Psoas muscle (tissue), 8 donors: ENCODE data around the gene CHRM4. TPM values are rescaled to one million over a fixed set of nuclear protein-coding genes. Genes with fewer than 3 reads are reported as not detected.

Source experiments
- ATAC-seq, 4 donors: fragments of 200-7000 bp; cut with Tn5 transposase; one replicate each; pipeline ENCODE4 v1.9.1; 2020; ENCODE audit warnings: moderate library complexity in 3 of 4, mild to moderate bottlenecking in 2 of 4
- DNase-seq, 2 donors: peaks; one replicate each; pipeline ENCODE4 v3.0.0-alpha.2; 2020
- H3K27ac ChIP-seq: fragments of 200-600 bp; one replicate; pipeline ENCODE4 v1.8.0; 2022
- H3K27me3 ChIP-seq, 3 donors: fragments of 200-600 bp in 1 of 3; one replicate each; pipeline versions ENCODE4 v1.6.1 to v1.8.0; 2013 to 2022; ENCODE audit warnings: low read length in 2 of 3, mild to moderate bottlenecking in 2 of 3, moderate library complexity in 1 of 3; ENCODE audit not compliant: insufficient read depth in 3 of 3
- H3K36me3 ChIP-seq, 2 donors: fragments of 200-600 bp in 1 of 2; one replicate each; pipeline versions ENCODE4 v1.6.1 to v1.8.0; 2013 to 2022; ENCODE audit warnings: low read depth in 1 of 2, mild to moderate bottlenecking in 1 of 2, moderate library complexity in 1 of 2; ENCODE audit not compliant: insufficient read depth in 1 of 2
- H3K4me1 ChIP-seq: fragments of 200-600 bp; one replicate; pipeline ENCODE4 v1.8.0; 2022
- H3K4me3 ChIP-seq: fragments of 200-600 bp; one replicate; pipeline ENCODE4 v1.8.0; 2022; ENCODE audit warnings: mild to moderate bottlenecking
- H3K9me3 ChIP-seq: fragments of 200-600 bp; one replicate; pipeline ENCODE4 v1.8.0; 2022
- WGBS, 3 donors: extraction: QIAGEN DNeasy Blood & Tissue Kit; methylation state at CpG; one replicate each; pipeline versions ENCODE4 v1.1.6 to v1.1.7; 2013; 5-methylcytosine and 5-hydroxymethylcytosine counted together
- intact Hi-C, 2 donors: fragments of 100-400 bp; cut with DNase I; formaldehyde crosslinking; loops; one replicate each; pipeline versions ENCODE4 v1.11.0 to v1.14.2; 2022
- polyA plus RNA-seq, 3 donors: library from polyadenylated mRNA; stranded (reverse); fragments of 200-250 nt; gene quantifications; one replicate each; pipeline ENCODE4 v1.2.3, GENCODE V29; 2013
- total RNA-seq, 4 donors: library from RNA; stranded (reverse); fragmentation: NEBNext Ultra II Directional in 2 of 4; extraction: Animal tissue kit (Norgen Biotek cat#: 25700) in 2 of 4; gene quantifications; one replicate each; pipeline versions ENCODE4 v1.2.1 to v1.2.4, GENCODE V29; 2021 to 2023
- TF ChIP-seq, protein P1 (sequence below): fragments of 200-600 bp; IDR thresholded peaks from one replicate; pipeline ENCODE4 v1.8.0; 2022; ENCODE audit warnings: antibody characterized with exemption
- donor health status: healthy with polysubstance abuse.
- donor health status: DM: no; HTN: no; CAD: no; lungs with moderate emphysema.
- donor health status: Bipolar disorder and iron deficiency.
- donor health status: healthy.
- donor health status: DM: yes; HTN: yes; CAD: no.
- donor health status: DM: no; HTN: no; CAD: no.
- donor health status: DM: no; HTN: no; CAD: no.
- donor health status: DM: yes; HTN: yes; CAD: no.

Gene CHRM4
- total and polyA plus RNA-seq, 7 donors, result not detected

GRCh38 chr11:46392421-46393230, 1.1 kb upstream of the CHRM4 start:
- WGBS, 3 donors, result 1 to 3% (median 2%) methylated on average over 55 to 71 of the region's 71 CpGs
- peak; percentile 88 to 93 (median 92) for ATAC-seq
- peaks cover 0 to 20% of the 10 kb centered on the region in 2 donors for H3K36me3 ChIP-seq
- DNase-seq, result peak; percentile 89 to 93
- peak overlapping the region; percentile 56 for H3K4me3 ChIP-seq
- intact Hi-C loops, result loop anchor here (5.0 to 10.0 kb wide), 2 partner anchors 222 to 225 kb away; partner anchors contain the start of genes ATG13 (in 2 of the 2) and HARBI1 (in 2 of the 2)
- TF ChIP-seq, protein P1, sequence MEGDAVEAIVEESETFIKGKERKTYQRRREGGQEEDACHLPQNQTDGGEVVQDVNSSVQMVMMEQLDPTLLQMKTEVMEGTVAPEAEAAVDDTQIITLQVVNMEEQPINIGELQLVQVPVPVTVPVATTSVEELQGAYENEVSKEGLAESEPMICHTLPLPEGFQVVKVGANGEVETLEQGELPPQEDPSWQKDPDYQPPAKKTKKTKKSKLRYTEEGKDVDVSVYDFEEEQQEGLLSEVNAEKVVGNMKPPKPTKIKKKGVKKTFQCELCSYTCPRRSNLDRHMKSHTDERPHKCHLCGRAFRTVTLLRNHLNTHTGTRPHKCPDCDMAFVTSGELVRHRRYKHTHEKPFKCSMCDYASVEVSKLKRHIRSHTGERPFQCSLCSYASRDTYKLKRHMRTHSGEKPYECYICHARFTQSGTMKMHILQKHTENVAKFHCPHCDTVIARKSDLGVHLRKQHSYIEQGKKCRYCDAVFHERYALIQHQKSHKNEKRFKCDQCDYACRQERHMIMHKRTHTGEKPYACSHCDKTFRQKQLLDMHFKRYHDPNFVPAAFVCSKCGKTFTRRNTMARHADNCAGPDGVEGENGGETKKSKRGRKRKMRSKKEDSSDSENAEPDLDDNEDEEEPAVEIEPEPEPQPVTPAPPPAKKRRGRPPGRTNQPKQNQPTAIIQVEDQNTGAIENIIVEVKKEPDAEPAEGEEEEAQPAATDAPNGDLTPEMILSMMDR, result no peak
- H3K27me3 ChIP-seq, result peaks cover 0 to 43% (median 14%) of the 10 kb centered on the region in 3 donors
- H3K27ac ChIP-seq, result no peak overlapping the region
- no peaks in the 10 kb centered on the region for H3K9me3 ChIP-seq
- H3K4me1 ChIP-seq, result peaks cover 21% of the 10 kb centered on the region

- TF ChIP-seq, protein P1, result no peak
- no peaks in the 10 kb centered on the region for H3K9me3 ChIP-seq
- peaks cover 0 to 6% of the 10 kb centered on the region in 2 donors for H3K36me3 ChIP-seq
- H3K4me3 ChIP-seq, result peak overlapping the region; percentile 56
- intact Hi-C loops, result loop anchor here (5.0 to 10.0 kb wide), 2 partner anchors 224 to 226 kb away; partner anchors contain the start of genes ATG13 (in 2 of the 2) and HARBI1 (in 2 of the 2)
- peaks cover 21% of the 10 kb centered on the region for H3K4me1 ChIP-seq
- peaks cover 0 to 55% (median 14%) of the 10 kb centered on the region in 3 donors for H3K27me3 ChIP-seq
- H3K27ac ChIP-seq, result no peak overlapping the region
- WGBS, 3 donors, result 1 to 3% (median 2%) methylated on average over 8 to 31 of the region's 31 CpGs
- ATAC-seq (no peak), DNase-seq (no peak)
These were observed 394 bp downstream of the CHRM4 start for GRCh38 chr11:46391186-46391577.

- Histone ChIP-seq H3K4me1 (peaks cover 21% of the 10 kb centered on the region), H3K27ac (no peak overlapping the region), H3K27me3 (peaks cover 0 to 55% (median 14%) of the 10 kb centered on the region in 3 donors), H3K36me3 (no peaks in the 10 kb centered on the region), H3K4me3 (no peak overlapping the region), H3K9me3 (no peaks in the 10 kb centered on the region)
- intact Hi-C loops, result loop anchor here (5.0 to 10.0 kb wide), 2 partner anchors 224 to 227 kb away; partner anchors contain the start of genes ATG13 (in 2 of the 2) and HARBI1 (in 2 of the 2)
- TF ChIP-seq, protein P1, result no peak
- DNase-seq (no peak), ATAC-seq (no peak)
- 6 to 7% (median 7%) methylated on average over 42 to 49 of the region's 49 CpGs for WGBS, 3 donors
These were observed 1.0 kb downstream of the CHRM4 start for GRCh38 chr11:46390331-46391171.

DNA sequence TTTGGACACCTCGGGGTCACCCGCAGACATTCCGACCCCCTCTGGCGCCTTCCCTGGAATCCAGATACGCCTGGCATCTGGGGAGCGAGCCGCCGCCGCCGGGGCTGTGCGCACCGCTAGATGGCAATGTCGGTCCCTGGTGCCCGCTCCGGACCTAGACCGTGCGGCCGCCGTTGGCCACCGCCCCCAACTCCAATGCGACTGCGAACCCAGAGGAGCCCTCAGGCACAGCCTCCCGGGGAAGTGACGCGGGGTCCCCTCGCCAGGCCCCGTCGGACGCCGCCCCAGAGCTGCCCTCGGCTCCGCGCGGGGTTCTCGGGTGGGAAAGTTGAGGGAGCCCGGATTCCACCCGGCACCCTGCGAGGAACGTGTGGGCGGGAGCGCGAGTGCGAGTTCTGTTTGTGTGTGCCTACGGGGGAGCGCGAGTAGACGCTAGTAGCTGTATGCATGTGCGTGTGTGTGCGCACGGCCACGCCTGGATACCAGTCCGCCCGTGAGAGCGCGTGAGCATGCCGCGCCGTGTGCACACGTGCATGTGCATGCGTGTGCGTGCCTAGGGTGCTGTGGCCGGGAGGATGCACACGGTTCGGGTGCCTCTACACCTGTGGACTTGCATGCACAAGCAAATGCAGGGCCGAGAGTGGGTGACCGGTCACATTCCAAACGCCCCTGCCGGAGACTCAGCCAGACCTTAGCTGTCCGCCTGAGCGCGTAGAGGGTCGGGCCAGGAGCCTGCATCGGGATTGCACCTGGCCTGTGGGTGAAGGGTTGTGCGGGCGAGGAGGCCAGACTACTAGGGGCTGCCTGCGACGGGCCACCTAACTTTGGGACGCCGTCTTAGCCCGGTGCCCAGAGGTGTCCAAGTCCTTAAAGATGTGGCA, 1.9 kb downstream of the CHRM4 start:
- Histone ChIP-seq H3K4me3 (peak overlapping the region; percentile 60), H3K27ac (no peak overlapping the region), H3K36me3 (no peaks in the 10 kb centered on the region), H3K4me1 (peaks cover 21% of the 10 kb centered on the region), H3K27me3 (peaks cover 0 to 55% (median 14%) of the 10 kb centered on the region in 3 donors), H3K9me3 (no peaks in the 10 kb centered on the region)
- DNase-seq (peak; percentile 66 to 84), ATAC-seq (peak; percentile 71 to 78 (median 72))
- TF ChIP-seq, protein P1, result peak; percentile 82
- WGBS, 3 donors, result 1 to 2% (median 2%) methylated on average over 78 to 80 of the region's 80 CpGs
- intact Hi-C loops, result loop anchor here (2.0 to 10.0 kb wide), 3 partner anchors 147 to 228 kb away; partner anchors contain the start of genes ATG13 (in 2 of the 2) and HARBI1 (in 2 of the 2)
